Suppressor macrophage (primary cell): ENCODE data around the gene ZNF397.

Source experiments
- DNase-seq, 4 experiments: peaks; one replicate each; pipeline ENCODE4 v3.0.0-alpha.2; 2020 to 2022

ZNF397 gene

GRCh38 chr18:35246831-35247230 is 6.0 kb downstream of the ZNF397 start:
- DNase-seq = no peak

GRCh38 chr18:35247412-35248249 is 6.8 kb downstream of the ZNF397 start:
- peak in 3 of 4 experiments; percentile 4 to 37 (median 21) for DNase-seq

- DNase-seq = no peak
Measured at GRCh38 chr18:35248429-35248828, 7.6 kb downstream of the ZNF397 start.

- DNase-seq = no peak
Measured at GRCh38 chr18:35252466-35252865, 11.6 kb downstream of the ZNF397 start.

- DNase-seq = no peak
Measured at GRCh38 chr18:35253655-35254287, 12.9 kb downstream of the ZNF397 start.

GRCh38 chr18:35256947-35257346 is 16.1 kb downstream of the ZNF397 start:
- no peak for DNase-seq

GRCh38 chr18:35264409-35264808 is 23.6 kb downstream of the ZNF397 start:
- no peak for DNase-seq

GRCh38 chr18:35267161-35267651 is 26.4 kb downstream of the ZNF397 start:
- DNase-seq = peak; percentile 10 to 54 (median 42)

GRCh38 chr18:35267809-35268208 is 27.0 kb downstream of the ZNF397 start:
- DNase-seq = peak in 1 of 4 experiments; percentile 11

GRCh38 chr18:35268821-35269220 is 28.0 kb downstream of the ZNF397 start:
- DNase-seq = peak in 2 of 4 experiments; percentile 16 to 24

- DNase-seq = no peak
Measured at GRCh38 chr18:35271656-35272055, 30.8 kb downstream of the ZNF397 start.

- DNase-seq = no peak
Measured at GRCh38 chr18:35276267-35276666, 35.4 kb downstream of the ZNF397 start.

GRCh38 chr18:35277633-35278032 is 36.8 kb downstream of the ZNF397 start:
- DNase-seq = no peak

GRCh38 chr18:35278085-35278484 is 37.3 kb downstream of the ZNF397 start:
- no peak for DNase-seq

- no peak for DNase-seq
Measured at GRCh38 chr18:35278969-35279368, 38.1 kb downstream of the ZNF397 start.

- DNase-seq = peak in 2 of 4 experiments; percentile 9 to 25
Measured at GRCh38 chr18:35282353-35282752, 41.5 kb downstream of the ZNF397 start.

- no peak for DNase-seq
Measured at GRCh38 chr18:35283923-35284794, 43.3 kb downstream of the ZNF397 start.

- DNase-seq = no peak
Measured at GRCh38 chr18:35284841-35285240, 44.0 kb downstream of the ZNF397 start.

- DNase-seq = peak; percentile 3 to 48 (median 35)
Measured at GRCh38 chr18:35289293-35289692, 48.5 kb downstream of the ZNF397 start.

GRCh38 chr18:35289727-35290093 is 48.9 kb downstream of the ZNF397 start:
- peak in 1 of 4 experiments; percentile 20 for DNase-seq

- DNase-seq = peak; percentile 96 to 98 (median 96)
Measured at GRCh38 chr18:35290094-35290735, 49.4 kb downstream of the ZNF397 start, which contains the start of gene ZSCAN30. ZSCAN30 (minus strand) TSS chr18:35290229; CDS start chr18:35264352, 25,877 bp downstream.

- DNase-seq = no peak
Measured at GRCh38 chr18:35291166-35291565, 50.3 kb downstream of the ZNF397 start.
